Glutamatergic neuron (in vitro differentiated cells): Measurements from ENCODE around the gene MPZL2. TPM values are rescaled to one million over a fixed set of nuclear protein-coding genes. Genes with fewer than 3 reads are reported as not detected.

Experiments used
- DNase-seq: peaks from one replicate; pipeline ENCODE4 v3.0.0; 2022
- H3K27ac Mint-ChIP-seq: one replicate; pipeline ENCODE4 v1.8.0; 2020; ENCODE audit warnings: mild to moderate bottlenecking, mixed read lengths, inconsistent platforms; ENCODE audit not compliant: unreplicated experiment
- H3K27me3 Mint-ChIP-seq: one replicate; pipeline ENCODE4 v1.8.0; 2020; ENCODE audit warnings: mild to moderate bottlenecking, moderate library complexity, mixed read lengths, inconsistent platforms; ENCODE audit not compliant: unreplicated experiment
- H3K36me3 Mint-ChIP-seq: one replicate; pipeline ENCODE4 v1.8.0; 2020; ENCODE audit warnings: mild to moderate bottlenecking, mixed read lengths, inconsistent platforms; ENCODE audit not compliant: unreplicated experiment
- H3K4me1 Mint-ChIP-seq: one replicate; pipeline ENCODE4 v1.8.0; 2020; ENCODE audit warnings: mild to moderate bottlenecking, low read depth, mixed read lengths, inconsistent platforms; ENCODE audit not compliant: unreplicated experiment
- H3K4me3 Mint-ChIP-seq: one replicate; pipeline ENCODE4 v1.8.0; 2020; ENCODE audit warnings: mild to moderate bottlenecking, mixed read lengths, inconsistent platforms; ENCODE audit not compliant: unreplicated experiment
- H3K9me3 Mint-ChIP-seq: one replicate; pipeline ENCODE4 v1.8.0; 2020; ENCODE audit warnings: mild to moderate bottlenecking, moderate library complexity, mixed read lengths, inconsistent platforms; ENCODE audit not compliant: unreplicated experiment
- total RNA-seq: library from RNA; stranded (reverse); fragmentation: NEBNext Ultra II Directional; extraction: Animal tissue kit (Norgen Biotek cat#: 25700); gene quantifications from one replicate; pipeline ENCODE4 v1.2.1, GENCODE V29; 2021; ENCODE audit not compliant: unreplicated experiment
- TF ChIP-seq, protein P1 (sequence below): fragments of 200-600 bp; sonication (generic); IDR thresholded peaks from one replicate; pipeline ENCODE4 v1.5.0; 2021; ENCODE audit not compliant: partially characterized antibody, unreplicated experiment

The MPZL2 gene
- total RNA-seq, 1 donor from 2014 or later: not detected

DNA sequence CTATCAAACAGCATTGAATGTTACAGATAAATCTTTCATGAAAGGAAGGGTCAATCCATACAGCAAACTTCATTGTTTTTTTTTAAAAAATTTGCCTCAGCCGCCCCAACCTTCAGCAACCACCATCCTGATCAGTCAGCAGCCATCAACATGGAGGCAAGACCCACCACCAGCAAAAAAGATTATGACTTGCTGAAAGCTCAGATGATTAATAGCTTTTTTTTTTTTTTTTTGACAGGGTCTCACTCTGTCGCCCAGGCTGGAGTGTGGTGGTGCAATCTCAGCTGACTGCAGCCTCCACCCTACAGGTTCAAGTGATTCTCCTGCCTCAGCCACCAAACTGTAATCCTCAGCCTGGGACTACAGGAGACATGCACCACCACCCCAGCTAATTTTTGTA lies 22.4 kb upstream of the MPZL2 start:
- DNase-seq: no peak
- TF ChIP-seq, protein P1, sequence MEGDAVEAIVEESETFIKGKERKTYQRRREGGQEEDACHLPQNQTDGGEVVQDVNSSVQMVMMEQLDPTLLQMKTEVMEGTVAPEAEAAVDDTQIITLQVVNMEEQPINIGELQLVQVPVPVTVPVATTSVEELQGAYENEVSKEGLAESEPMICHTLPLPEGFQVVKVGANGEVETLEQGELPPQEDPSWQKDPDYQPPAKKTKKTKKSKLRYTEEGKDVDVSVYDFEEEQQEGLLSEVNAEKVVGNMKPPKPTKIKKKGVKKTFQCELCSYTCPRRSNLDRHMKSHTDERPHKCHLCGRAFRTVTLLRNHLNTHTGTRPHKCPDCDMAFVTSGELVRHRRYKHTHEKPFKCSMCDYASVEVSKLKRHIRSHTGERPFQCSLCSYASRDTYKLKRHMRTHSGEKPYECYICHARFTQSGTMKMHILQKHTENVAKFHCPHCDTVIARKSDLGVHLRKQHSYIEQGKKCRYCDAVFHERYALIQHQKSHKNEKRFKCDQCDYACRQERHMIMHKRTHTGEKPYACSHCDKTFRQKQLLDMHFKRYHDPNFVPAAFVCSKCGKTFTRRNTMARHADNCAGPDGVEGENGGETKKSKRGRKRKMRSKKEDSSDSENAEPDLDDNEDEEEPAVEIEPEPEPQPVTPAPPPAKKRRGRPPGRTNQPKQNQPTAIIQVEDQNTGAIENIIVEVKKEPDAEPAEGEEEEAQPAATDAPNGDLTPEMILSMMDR: no peak
- Mint-ChIP-seq H3K27ac (no peak overlapping the region), H3K27me3 (no peaks in the 10 kb centered on the region), H3K36me3 (no peaks in the 10 kb centered on the region), H3K4me1 (no peaks in the 10 kb centered on the region), H3K9me3 (peaks cover 2% of the 10 kb centered on the region), H3K4me3 (no peak overlapping the region)

DNA sequence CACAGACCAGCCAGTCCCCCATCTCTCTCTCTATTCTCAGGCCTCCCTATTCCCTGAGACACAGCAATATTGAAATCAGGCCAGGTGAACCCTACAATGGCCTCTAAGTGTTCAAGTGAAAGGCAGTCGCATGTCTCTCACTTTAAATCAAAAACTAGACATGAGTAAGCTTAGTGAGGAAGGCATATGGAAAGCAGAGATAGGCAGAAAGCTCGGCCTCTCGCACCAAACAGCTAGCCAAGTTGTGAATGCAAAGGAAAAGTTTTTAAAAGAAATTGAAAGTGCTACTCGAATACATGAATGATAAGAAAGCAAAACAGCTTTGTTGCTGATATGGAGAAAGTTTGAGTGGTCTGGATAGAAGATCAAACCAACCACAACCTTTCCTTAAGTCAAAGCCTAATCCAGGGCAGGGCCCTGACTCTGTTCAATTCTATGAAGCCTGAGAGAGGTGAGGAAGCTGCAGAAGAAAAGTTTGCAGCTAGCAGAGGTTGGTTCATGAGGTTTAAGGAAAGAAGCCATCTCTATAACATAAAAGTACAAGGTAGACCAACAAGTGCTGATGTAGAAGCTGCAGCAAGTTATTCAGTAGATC lies 19.8 kb upstream of the MPZL2 start:
- DNase-seq: no peak
- no peaks in the 10 kb centered on the region for H3K27me3 Mint-ChIP-seq
- no peak overlapping the region for H3K27ac Mint-ChIP-seq
- no peak overlapping the region for H3K4me3 Mint-ChIP-seq
- TF ChIP-seq, protein P1: no peak
- no peaks in the 10 kb centered on the region for H3K4me1 Mint-ChIP-seq
- H3K9me3 Mint-ChIP-seq: no peaks in the 10 kb centered on the region
- H3K36me3 Mint-ChIP-seq: no peaks in the 10 kb centered on the region

- TF ChIP-seq, protein P1: no peak
- H3K9me3 Mint-ChIP-seq: no peaks in the 10 kb centered on the region
- H3K36me3 Mint-ChIP-seq: no peaks in the 10 kb centered on the region
- no peaks in the 10 kb centered on the region for H3K27me3 Mint-ChIP-seq
- H3K4me3 Mint-ChIP-seq: no peak overlapping the region
- H3K27ac Mint-ChIP-seq: no peak overlapping the region
- no peak for DNase-seq
- H3K4me1 Mint-ChIP-seq: no peaks in the 10 kb centered on the region
These were observed 19.0 kb upstream of the MPZL2 start for GRCh38 chr11:118283037-118283636.

- Mint-ChIP-seq H3K4me1 (no peaks in the 10 kb centered on the region), H3K36me3 (no peaks in the 10 kb centered on the region), H3K27me3 (no peaks in the 10 kb centered on the region), H3K9me3 (no peaks in the 10 kb centered on the region), H3K27ac (no peak overlapping the region), H3K4me3 (no peak overlapping the region)
- TF ChIP-seq, protein P1: no peak
- no peak for DNase-seq
These were observed 18.5 kb upstream of the MPZL2 start for GRCh38 chr11:118282606-118283005.

GRCh38 chr11:118281284-118281683 lies 17.2 kb upstream of the MPZL2 start:
- no peaks in the 10 kb centered on the region for H3K36me3 Mint-ChIP-seq
- H3K9me3 Mint-ChIP-seq: no peaks in the 10 kb centered on the region
- TF ChIP-seq, protein P1: no peak
- no peaks in the 10 kb centered on the region for H3K27me3 Mint-ChIP-seq
- DNase-seq: no peak
- no peak overlapping the region for H3K4me3 Mint-ChIP-seq
- H3K4me1 Mint-ChIP-seq: no peaks in the 10 kb centered on the region
- no peak overlapping the region for H3K27ac Mint-ChIP-seq
